Measurements from ENCODE around the gene KMO. TPM values are rescaled to one million over a fixed set of nuclear protein-coding genes. Genes with fewer than 3 reads are reported as not detected.

KMO gene
- 10 to 100 TPM; 17.5 to 24.4 (median 21.9) TPM for polyA plus RNA-seq (ENCODE audit: insufficient read length in 4 of 4)

GRCh38 chr1:241532162-241532531 is at the start of gene KMO:
Gene KMO, plus strand, starts transcription at chr1:241532378. Its CDS starts 67 bp downstream, at chr1:241532445.
- peak in 1 of 4 donors; percentile 15 for DNase-seq (ENCODE audit: low read depth in 4 of 4, low spot score in 2 of 4)

- DNase-seq (ENCODE audit: low read depth in 4 of 4, low spot score in 2 of 4): no peak
Measured at GRCh38 chr1:241482761-241483250, 49.4 kb upstream of the KMO start.

GRCh38 chr1:241485145-241485544 is 47.0 kb upstream of the KMO start:
- DNase-seq (ENCODE audit: low read depth in 4 of 4, low spot score in 2 of 4): no peak

- no peak for DNase-seq (ENCODE audit: low read depth in 4 of 4, low spot score in 2 of 4)
Measured at GRCh38 chr1:241485554-241485992, 46.6 kb upstream of the KMO start.

GRCh38 chr1:241488739-241489138 is 43.4 kb upstream of the KMO start:
- DNase-seq (ENCODE audit: low read depth in 4 of 4, low spot score in 2 of 4): no peak

GRCh38 chr1:241495741-241496140 is 36.4 kb upstream of the KMO start:
- DNase-seq (ENCODE audit: low read depth in 4 of 4, low spot score in 2 of 4): no peak

GRCh38 chr1:241499910-241500309 is 32.3 kb upstream of the KMO start:
- peak in 2 of 4 donors; percentile 2 to 32 for DNase-seq (ENCODE audit: low read depth in 4 of 4, low spot score in 2 of 4)

GRCh38 chr1:241503444-241503843 is 28.7 kb upstream of the KMO start:
- no peak for DNase-seq (ENCODE audit: low read depth in 4 of 4, low spot score in 2 of 4)

- no peak for DNase-seq (ENCODE audit: low read depth in 4 of 4, low spot score in 2 of 4)
Measured at GRCh38 chr1:241507189-241507863, 24.9 kb upstream of the KMO start.

- no peak for DNase-seq (ENCODE audit: low read depth in 4 of 4, low spot score in 2 of 4)
Measured at GRCh38 chr1:241513378-241513777, 18.8 kb upstream of the KMO start.

GRCh38 chr1:241518476-241519307 is 13.5 kb upstream of the KMO start:
- DNase-seq (ENCODE audit: low read depth in 4 of 4, low spot score in 2 of 4): peak in 1 of 4 donors; percentile 16

- DNase-seq (ENCODE audit: low read depth in 4 of 4, low spot score in 2 of 4): peak; percentile 91 to 95 (median 94)
Measured at GRCh38 chr1:241519308-241520079, 12.7 kb upstream of the KMO start, which contains the start of gene FH. Gene FH, minus strand, starts transcription at chr1:241519755. Its CDS starts 33 bp downstream, at chr1:241519722.

- DNase-seq (ENCODE audit: low read depth in 4 of 4, low spot score in 2 of 4): no peak
Measured at GRCh38 chr1:241520080-241520465, 12.1 kb upstream of the KMO start.

GRCh38 chr1:241521718-241522117 is 10.5 kb upstream of the KMO start:
- no peak for DNase-seq (ENCODE audit: low read depth in 4 of 4, low spot score in 2 of 4)

GRCh38 chr1:241525026-241525425 is 7.2 kb upstream of the KMO start:
- DNase-seq (ENCODE audit: low read depth in 4 of 4, low spot score in 2 of 4): no peak

- DNase-seq (ENCODE audit: low read depth in 4 of 4, low spot score in 2 of 4): no peak
Measured at GRCh38 chr1:241527146-241527545, 5.0 kb upstream of the KMO start.

- DNase-seq (ENCODE audit: low read depth in 4 of 4, low spot score in 2 of 4): peak in 1 of 4 donors; percentile 55
Measured at GRCh38 chr1:241531195-241532161, 700 bp upstream of the KMO start.

- DNase-seq (ENCODE audit: low read depth in 4 of 4, low spot score in 2 of 4): no peak
Measured at GRCh38 chr1:241532864-241533263, 686 bp downstream of the KMO start.

GRCh38 chr1:241533326-241534115 is 1.3 kb downstream of the KMO start:
- no peak for DNase-seq (ENCODE audit: low read depth in 4 of 4, low spot score in 2 of 4)

Measured in left renal cortex interstitium (tissue), 4 donors.